NCI-H1105 (cell line): ENCODE data around the gene OR9G4.

Source experiments
- DNase-seq: peaks from one replicate; lab custom pipeline; 2025; lab: John Stamatoyannopoulos, UW

The OR9G4 gene

DNA sequence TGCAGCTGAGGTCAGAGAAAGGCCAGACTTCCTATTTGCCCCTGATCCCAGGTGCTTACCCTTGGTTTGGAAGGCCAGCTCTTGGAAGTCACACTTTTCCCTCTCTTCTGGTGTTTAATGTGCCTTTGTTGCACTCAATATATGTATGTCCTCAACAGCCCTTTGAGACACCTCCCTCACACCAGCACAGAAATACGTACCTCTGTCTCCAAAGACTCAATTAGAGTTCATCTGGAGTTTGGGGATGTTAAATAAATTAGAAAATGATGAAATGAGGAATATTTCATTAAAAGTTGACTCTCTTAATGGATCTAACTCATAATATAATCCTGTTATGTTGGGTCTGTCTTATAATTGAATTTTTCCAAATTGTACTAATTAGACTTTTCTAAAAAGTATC is at the start of gene OR9G4:
Gene OR9G4 (minus strand): TSS at position 101 of the 400 bp plus-strand sequence. CDS start 4,931 bp downstream, outside the sequence.
- DNase-seq: no peak

DNA sequence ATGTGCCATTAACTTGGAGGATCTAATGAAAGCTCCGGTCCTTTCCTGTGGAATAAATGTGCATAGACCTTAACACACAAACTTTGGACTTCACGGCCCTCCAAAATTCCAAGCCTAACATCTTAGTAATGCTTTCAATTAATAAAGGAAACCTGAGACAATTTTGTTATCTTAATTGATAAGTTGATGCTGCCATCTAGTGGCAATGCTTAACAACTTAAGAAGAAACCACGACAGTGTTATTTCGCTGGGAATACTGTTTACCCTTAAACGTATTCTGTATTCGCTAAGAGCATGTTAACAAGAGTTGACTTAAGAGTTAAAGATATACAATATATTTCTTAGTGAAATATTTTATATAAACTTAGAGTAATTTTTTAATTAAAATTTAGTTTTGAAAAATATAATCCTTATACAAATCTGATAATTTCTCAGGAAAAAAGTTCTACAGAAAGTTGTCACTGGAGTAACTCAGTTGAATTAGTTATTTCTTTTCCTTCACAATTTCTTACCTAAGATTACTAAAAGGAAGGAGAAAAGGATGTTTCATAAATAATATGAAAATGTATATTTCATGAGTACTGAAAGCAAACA is 35.0 kb upstream of the OR9G4 start:
- DNase-seq: peak; percentile 48

DNA sequence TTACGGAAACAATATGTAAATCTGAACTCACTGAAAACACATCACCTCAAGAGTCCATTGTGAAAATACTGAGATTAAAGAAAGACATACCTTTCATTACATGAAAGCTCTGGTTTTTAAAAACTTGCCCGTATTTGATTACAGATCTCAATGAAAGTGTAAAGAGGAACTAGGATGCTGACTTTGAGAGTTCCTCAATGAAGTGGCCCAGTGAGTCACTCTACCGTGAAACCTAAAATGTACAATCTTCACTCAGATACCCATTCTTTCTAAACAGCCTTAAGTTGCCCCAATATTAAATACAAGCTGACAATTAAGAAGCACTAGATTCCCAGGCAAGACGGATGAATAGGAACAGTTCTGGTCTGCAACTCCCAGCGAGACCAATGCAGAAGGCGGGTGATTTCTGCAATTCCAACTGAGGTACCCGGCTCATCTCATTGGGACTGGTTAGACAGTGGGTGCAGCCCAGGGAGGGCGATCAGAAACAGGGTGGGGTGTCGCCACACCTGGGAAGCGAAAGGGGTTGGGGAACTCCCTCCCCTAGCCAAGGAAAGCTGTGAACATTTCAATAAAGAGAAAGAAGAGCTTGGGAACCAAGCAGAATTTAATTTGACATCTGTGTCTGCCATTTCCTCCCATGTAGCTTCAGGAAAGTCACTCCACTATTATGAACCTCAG is 33.8 kb upstream of the OR9G4 start:
- DNase-seq: no peak

DNA sequence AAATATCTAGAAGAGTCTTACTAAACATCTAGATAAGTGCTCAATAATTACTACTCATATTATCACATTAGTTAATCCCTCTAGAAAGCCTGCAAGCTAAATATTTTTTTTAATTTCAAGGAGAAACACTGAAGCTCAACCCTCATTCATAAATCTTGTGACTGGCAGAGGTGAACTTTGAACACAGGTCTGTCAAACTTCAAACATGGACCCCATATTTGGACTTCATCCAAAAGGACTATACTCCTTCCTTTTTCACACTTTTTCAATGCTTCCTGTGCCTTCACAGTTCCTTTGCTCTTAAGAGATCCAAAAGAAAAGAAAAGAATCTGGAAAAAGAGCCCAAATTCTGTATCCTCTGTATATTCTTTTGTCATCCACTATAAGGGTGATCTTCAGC is 28.3 kb upstream of the OR9G4 start:
- no peak for DNase-seq

DNA sequence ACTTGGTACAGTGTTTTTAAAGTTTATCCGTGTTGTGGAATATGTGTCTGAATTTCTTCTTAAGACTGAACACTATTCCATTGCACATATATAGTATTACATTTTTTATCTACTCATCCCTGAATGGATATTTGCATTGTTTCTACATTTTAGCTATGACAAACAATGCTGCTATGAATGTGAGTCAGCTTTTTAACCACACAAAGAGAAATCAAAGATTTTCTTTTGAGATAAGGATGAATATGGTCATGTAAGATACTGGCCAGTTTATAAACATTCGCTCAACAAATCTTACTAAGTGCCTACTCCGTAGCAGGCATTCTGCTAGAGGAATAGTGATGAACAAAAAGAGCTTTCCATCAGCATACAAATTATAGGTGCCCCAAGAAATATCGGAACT is 16.5 kb upstream of the OR9G4 start:
- no peak for DNase-seq

DNA sequence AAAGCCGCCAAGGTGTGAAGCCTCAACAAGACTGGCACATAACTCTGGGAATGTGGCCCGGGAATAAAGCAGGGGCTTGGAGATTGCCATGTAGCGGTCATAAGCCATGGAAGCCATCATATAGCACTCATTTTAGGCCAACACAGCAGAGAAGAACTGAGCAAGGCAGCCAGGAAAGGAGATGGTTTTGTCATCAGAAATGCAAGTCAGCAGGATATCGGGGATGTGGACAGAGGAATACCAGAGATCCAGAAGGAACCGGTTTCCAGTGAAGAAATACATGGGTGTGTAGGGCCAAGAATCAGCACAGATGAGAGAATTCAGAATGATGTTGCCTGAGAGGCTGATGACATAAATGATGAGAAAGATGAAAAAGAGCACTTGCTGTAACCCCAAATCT is 3.0 kb upstream of the OR9G4 start:
- DNase-seq: no peak

DNA sequence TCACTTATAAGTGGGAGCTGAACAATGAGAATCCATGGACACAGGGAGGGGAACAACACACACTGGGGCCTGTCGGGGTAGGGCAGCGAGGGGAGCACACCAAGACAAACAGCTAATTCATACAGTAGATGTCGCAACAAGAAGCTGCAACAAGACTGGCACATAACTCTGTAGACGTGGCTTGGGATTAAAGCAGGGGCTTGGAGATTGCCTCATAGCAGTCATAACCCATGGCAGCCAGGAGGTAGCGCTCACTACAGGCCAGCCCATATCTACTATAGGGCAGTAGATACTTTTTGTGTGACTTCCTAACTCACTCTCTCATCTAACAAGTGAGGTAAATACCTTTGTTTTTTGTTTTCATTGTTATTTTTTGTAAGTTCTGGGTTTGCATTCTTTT is 1.7 kb upstream of the OR9G4 start:
- no peak for DNase-seq

DNA sequence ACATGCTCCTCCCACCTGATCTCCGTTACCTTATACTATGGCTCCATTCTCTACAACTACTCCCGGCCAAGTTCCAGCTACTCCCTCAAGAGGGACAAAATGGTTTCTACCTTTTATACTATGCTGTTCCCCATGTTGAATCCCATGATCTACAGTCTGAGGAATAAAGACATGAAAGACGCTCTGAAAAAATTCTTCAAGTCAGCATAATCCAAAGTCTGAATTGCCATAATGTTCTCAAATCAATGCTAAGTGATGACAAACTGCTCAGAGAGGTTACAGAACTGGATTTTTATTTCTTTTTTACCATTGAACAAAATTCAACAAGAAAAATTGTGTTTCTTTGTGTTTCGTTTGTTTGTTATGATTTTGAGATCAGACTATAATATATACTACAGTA is 7.6 kb downstream of the OR9G4 start:
- DNase-seq: no peak

DNA sequence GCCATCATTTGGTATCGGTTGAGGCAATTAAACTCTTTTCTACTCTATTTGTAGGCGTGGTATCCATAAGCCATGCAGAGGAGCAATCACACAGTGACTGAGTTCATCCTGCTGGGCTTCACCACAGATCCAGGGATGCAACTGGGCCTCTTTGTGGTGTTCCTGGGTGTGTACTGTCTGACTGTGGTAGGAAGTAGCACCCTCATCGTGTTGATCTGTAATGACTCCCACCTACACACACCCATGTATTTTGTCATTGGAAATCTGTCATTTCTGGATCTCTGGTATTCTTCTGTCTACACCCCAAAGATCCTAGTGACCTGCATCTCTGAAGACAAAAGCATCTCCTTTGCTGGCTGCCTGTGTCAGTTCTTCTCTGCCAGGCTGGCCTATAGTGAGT is 8.4 kb downstream of the OR9G4 start:
- DNase-seq: no peak

DNA sequence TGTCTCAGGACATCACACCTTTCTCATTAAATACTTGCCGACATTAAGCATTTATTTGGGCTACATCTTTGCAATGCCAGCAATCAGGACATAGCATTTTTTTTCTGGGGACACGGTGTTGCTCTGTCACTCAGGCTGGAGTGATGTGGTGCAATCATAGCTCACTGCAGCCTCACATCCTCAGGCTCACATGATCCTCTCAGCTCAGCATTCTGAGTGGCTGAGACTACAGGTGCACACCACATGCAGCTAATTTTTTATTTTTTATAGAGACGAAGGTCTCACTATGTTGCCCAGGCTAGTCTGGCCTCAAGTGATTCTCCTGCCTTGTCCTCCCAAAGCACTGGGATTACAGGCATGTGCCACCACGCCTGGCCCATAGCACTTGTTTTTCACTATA is 28.0 kb downstream of the OR9G4 start:
- DNase-seq: no peak

DNA sequence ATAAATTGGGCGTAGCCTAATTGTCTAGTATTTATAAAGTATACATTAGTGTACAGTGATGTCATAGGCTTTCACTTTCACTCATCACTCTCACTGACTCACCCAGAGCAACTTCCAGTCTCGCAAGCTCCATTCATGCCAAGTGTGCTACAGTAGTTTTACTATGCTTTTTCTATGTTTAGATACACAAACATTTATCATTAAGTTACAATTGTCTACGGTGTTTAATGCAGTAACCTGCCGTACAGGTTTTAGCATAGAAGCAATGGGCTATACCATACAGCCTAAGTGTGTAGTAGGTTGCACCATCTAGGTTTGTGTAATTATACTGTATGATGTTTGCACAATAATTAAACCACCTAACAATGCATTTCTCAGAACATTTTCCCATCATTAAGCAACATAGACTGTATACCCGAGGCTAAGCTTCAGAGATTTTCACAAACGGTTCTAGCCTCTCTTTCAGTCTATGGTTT is 32.1 kb downstream of the OR9G4 start:
- DNase-seq: no peak

DNA sequence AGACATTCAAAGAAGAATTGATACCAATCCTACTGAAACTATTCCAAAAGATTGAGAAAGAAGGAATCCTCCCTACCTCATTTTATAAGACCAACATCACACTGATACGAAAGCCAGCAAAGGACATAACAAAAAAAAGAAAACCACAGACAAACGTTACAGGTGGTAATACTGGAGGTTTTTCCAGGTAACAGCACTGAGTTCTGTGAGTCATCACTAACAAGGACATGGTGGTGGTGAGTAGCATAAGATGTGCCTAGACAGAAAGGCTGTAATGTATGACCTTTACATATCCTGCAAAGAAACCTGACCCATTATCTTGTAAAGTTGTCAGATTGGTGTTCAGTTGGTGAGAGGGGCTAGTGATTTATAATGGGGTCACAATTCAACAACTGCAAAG is 34.3 kb downstream of the OR9G4 start:
- no peak for DNase-seq

DNA sequence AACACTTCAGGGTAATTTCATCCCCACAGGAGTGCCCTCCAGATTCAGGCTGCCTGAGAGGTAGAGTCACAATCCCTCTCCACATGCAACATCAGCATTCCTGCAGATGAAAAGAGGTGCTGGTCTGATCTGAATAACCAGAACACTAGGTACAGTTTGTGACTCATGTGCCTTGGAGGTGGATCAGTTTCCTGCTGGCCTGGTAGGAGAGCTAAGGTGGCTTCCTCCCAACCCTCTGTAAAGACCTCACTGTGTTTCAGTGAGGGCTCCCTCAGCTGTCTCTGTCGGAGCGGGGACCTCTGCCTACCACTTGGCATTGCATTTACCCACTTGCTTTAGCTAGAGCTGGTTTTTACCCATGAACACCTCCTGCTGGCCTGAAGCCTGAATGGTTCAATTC is 42.0 kb downstream of the OR9G4 start:
- no peak for DNase-seq

DNA sequence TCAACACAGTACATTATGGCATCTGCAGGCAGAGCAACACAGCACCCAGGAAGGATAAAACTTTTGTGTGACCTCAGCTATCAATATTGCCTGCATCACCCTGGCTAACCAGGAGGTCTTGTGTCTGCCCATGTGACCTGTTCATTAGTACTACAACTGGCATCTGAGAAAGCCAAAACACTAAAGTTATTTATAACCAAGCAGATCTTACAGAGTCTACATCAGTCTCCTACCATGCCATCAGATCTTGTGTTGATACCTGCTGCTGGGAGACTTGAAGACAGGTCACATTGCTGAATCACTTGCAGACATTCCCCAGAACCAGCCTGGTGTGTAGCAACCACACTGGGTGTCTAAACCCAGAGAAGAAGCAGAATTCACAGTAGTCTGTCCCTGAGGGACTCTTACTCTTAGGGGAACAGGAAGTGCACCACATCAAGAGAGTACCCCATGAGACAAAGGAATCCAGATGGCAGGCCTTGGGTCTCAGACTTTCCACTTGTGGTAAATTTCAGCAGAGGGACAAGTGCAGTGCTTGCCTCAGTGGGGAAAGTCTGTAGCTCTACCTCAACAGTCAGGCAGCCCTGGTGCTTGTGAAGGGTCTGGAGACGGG is 42.6 kb downstream of the OR9G4 start:
- no peak for DNase-seq

DNA sequence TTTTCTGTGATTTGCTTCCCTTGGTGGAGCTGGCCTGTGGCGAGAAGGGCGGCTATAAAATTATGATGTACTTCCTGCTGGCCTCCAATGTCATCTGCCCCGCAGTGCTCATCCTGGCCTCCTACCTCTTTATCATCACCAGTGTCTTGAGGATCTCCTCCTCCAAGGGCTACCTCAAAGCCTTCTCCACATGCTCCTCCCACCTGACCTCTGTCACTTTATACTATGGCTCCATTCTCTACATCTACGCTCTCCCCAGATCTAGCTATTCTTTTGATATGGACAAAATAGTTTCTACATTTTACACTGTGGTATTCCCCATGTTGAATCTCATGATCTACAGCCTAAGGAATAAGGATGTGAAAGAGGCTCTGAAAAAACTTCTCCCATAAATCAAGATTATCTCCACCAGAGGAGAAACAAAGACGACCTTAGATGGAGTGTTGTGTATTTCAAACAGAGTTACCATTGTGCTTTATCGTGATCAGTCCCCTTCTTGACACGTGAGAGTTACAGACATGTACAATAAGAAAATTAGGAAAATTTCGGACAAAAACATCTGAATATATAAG is 47.5 kb downstream of the OR9G4 start:
- DNase-seq: no peak

DNA sequence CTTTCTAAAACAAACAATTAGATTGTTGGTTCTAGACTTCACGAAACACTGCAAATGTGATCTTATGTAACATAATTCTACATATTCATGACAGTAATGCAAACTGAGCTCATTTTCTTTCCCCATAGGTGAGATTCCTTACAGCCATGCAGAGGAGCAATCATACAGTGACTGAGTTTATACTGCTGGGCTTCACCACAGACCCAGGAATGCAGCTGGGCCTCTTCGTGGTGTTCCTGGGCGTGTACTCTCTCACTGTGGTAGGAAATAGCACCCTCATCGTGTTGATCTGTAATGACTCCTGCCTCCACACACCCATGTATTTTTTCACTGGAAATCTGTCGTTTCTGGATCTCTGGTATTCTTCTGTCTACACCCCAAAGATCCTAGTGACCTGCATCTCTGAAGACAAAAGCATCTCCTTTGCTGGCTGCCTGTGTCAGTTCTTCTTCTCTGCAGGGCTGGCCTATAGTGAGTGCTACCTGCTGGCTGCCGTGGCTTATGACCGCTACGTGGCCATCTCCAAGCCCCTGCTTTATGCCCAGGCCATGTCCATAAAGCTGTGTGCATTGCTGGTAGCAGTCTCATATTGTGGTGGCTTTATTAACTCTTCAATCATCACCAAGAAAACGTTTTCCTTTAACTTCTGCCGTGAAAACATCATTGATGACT is 48.1 kb downstream of the OR9G4 start:
- no peak for DNase-seq

DNA sequence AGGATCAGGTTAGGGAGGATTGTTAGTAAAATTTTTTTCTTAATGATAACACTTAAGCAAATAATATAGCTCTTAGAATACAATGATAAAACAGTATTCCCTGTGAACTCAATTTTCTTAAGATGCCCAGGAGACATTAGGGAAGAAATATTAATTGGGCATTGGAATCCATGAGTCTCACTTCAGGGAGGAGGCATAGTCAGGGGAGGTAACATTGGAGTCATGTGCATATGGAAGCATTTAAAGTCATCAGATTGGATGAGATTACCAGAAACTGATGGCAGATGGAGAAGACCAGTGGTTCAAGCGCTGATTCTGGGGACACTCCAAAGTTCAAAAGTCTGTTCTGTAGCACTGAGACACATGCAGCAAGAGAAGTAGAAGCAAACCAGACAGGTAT is 49.7 kb downstream of the OR9G4 start, which contains the start of gene OR9G1:
Gene OR9G1 (plus strand): TSS at position 301 of the 400 bp plus-strand sequence. CDS start 1,293 bp downstream, outside the sequence.
- no peak for DNase-seq

DNA sequence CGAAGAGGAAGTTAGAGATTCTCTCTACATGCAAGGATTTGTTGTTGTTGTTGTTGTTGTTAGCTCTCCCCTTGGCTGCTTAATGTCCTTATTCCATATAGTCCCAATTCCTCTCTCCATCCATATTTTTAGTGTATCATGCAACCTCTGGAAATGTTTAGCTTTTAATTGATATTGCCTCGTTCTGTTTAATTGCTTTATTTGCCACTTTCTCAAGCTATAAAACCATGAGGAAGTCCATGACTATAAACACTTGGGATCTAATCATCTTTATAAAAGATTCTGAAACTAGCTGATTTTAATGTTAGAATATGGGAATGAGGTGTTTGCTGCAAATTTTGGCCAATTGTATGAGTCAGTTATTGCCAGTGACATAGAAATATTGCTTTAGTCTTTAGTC is 55.1 kb downstream of the OR9G4 start:
- DNase-seq: no peak
